22Rv1 (cell line): ENCODE results near the gene LYL1.
A peak's percentile ranks its signal among the peaks of the same experiment; 100 is the strongest.

Source experiments
- H3K27ac ChIP-seq: fragments of 450-650 bp; 2 replicates; pipeline ENCODE4 v1.5.1; 2017
- CTCF ChIP-seq: fragments of 450-650 bp; IDR thresholded peaks from 2 replicates; pipeline ENCODE4 v1.5.1; 2017; ENCODE audit warnings: mild to moderate bottlenecking
- ZFX ChIP-seq: fragments of 450-650 bp; IDR thresholded peaks from 2 replicates; pipeline ENCODE4 v1.6.1; 2017; ENCODE audit warnings: antibody characterized with exemption, borderline replicate concordance

The LYL1 gene

DNA sequence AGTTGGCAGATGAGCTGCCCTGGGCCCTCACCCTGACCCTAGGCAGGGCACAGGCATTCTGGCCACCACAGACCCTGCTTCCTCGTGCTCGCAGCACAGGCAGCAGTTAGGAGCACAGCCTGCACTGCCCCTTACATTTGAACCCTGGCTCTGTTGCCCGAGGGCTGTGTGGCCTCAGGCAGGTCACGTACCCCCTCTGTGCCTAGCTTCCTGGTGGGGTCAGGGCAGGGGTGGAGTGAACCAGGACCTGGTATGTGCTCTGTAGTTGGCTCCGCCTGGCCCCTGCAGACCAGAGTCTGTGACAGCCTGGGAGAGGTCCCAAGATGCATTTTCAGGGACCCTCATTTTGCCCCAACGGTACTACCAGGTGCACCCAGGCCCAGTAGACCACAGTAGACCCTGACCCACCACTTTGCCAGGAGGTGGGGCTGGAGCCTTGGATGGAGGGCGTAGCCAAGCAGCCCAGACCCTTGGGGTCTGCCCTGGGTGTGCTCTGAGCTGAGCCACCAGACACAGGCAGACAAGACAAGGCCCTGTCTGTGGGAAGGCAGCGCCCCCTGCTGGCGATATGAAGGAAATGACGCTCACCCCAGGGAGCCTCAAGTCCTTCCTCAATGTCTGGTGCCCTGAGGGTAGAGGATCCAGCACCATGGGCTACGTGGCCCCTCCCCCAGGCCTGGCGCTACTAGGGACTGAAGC, 9.1 kb downstream of the LYL1 start:
- peak; percentile 92 for TF ChIP-seq CTCF
- TF ChIP-seq ZFX: no peak
- H3K27ac ChIP-seq: peak overlapping the region; percentile 52

- TF ChIP-seq CTCF: no peak
- TF ChIP-seq ZFX: no peak
- H3K27ac ChIP-seq: peak overlapping the region; percentile 52
These were observed 9.9 kb downstream of the LYL1 start for GRCh38 chr19:13092606-13093235.

- TF ChIP-seq CTCF (no peak), ZFX (no peak)
- peak overlapping the region; percentile 52; the same call in 1 of the 2 replicates for H3K27ac ChIP-seq
These were observed 10.5 kb downstream of the LYL1 start for GRCh38 chr19:13092158-13092543.

DNA sequence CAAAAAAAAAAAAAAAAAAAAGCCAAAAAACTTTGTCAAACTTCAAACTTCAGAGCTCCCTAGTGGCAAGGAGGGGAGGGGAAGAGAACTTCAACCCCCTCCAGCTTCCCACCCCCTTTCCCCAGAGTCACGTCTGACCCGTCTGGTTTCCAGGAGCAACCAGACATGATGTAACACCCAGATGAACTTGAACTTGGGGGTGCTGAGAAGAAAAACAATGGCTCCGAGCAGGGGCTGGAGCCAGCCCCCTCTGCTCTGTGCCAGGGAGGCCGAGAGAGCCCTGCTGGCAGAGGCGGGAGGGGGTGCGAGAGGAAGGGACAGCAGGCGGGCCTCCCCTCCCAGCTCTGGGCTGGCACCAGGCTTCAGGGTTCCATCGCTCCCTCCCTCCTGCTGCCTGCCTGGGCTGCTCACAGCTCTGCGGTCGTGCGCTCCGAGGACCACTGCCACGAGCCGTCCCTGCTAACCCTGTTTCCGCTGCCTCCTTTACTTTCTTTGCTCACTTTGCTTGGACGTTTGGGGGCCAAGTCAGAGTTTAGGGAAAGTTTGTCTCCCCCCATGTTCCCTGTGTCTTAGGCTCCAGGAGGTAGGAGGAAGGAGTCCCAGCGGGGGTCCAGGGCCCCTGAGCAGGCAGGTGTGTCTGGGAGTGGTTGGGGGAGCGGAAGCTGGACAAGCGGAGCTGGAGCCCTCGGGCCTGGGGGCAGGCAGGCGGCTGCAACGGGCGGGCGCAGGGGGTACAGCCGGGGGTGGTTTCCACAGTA, 11.1 kb downstream of the LYL1 start:
- H3K27ac ChIP-seq: peak overlapping the region; percentile 32
- TF ChIP-seq ZFX (no peak), CTCF (no peak)

DNA sequence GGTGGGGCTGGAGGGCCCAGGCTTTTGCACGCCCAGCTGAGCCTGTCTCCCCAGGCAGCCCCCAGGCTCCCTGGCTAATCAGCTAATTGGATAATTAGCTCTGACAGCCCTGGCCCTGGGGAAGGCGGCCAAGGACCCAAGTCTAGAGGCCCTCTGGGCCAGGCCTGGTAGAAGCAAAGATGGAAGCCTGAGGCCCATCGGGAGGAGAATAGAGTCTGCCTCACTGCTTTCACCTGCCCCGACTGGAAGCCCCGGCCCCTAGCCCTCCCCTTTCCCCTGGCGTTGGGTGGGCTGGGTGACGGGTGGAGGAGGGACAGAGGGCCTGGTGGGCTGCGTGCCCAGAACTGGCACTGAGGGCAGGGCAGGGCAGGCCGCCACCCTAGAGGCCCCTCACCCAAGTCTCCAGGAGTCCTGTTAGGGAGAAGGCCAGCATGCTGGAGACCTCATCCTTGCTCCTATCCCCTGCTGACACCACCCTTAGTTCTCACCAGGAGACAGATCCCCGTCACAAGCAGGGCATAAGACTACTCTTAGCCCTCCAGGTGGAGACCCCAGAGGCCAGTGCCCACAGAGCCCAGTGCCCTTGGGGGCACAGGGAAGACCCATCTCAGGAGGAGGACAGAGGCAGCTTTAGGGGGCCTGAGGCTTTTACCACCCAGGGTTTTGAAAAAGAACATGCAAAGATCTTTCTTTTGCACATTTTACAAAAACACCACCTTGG, 12.0 kb downstream of the LYL1 start:
- no peak for TF ChIP-seq CTCF
- no peak for TF ChIP-seq ZFX
- H3K27ac ChIP-seq: peak overlapping the region; percentile 32

DNA sequence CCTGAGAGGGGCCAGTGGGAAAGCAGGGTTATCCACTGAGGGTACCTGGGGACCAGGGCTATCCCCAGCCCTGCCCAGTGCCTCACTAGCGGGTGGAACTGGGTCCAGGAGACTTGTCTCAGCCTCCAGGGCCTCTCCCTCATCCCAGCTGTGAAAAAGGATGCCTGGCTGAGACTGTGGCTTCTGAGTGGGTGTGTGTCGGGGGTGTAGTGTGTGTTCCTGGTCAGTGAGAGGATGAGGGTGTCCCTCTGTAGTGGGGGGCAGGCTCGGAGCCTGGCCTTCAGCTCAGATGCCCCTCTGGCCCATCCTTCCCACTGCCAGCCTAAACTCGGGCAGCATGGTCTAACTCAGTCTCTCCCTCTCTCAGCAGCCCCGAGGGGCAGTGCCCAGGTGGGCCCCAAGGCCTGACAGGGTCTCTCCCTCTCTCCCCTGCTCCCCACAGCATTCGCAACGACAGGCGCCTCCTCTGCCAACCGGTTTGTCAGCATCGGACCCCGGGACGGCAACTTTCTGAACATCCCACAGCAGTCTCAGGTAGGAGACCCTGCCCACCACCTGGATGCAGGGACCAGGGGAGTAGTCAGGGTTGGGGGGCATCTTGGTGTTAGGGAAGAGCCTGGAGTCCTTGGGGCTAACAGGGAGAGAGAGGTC, 12.7 kb downstream of the LYL1 start:
- H3K27ac ChIP-seq: peak overlapping the region; percentile 32

More for the DNA sequence above, 12.7 kb downstream of the LYL1 start:
- TF ChIP-seq ZFX (no peak), CTCF (no peak)
